ENCODE measurements around the gene ITGB2. TPM values are rescaled to one million over a fixed set of nuclear protein-coding genes. Genes with fewer than 3 reads are reported as not detected.
A peak's percentile ranks its signal among the peaks of the same experiment; 100 is the strongest.

ITGB2 gene
- total RNA-seq, 4 donors from 2014 or later: 20.2 to 46.8 (median 21.0) TPM

GRCh38 chr21:44957047-44957831 lies 36.5 kb upstream of the ITGB2 start:
- Histone ChIP-seq H3K36me3 (no peaks in the 10 kb centered on the region), H3K4me1 (peaks cover 10 to 24% of the 10 kb centered on the region in 2 donors), H3K9me3 (no peaks in the 10 kb centered on the region), H3K4me3 (no peak overlapping the region), H3K27me3 (no peaks in the 10 kb centered on the region), H3K27ac (peak overlapping the region in 1 of 2 donors; percentile 77)
- TF ChIP-seq CTCF (IDR thresholded peaks at IDR 0.05) (no peak), POLR2A (IDR thresholded peaks at IDR 0.05) (no peak)
- intact Hi-C loops (cut with DNase I; ENCODE audit: low total_unique reads): no loop called here
- no peak for DNase-seq

DNA sequence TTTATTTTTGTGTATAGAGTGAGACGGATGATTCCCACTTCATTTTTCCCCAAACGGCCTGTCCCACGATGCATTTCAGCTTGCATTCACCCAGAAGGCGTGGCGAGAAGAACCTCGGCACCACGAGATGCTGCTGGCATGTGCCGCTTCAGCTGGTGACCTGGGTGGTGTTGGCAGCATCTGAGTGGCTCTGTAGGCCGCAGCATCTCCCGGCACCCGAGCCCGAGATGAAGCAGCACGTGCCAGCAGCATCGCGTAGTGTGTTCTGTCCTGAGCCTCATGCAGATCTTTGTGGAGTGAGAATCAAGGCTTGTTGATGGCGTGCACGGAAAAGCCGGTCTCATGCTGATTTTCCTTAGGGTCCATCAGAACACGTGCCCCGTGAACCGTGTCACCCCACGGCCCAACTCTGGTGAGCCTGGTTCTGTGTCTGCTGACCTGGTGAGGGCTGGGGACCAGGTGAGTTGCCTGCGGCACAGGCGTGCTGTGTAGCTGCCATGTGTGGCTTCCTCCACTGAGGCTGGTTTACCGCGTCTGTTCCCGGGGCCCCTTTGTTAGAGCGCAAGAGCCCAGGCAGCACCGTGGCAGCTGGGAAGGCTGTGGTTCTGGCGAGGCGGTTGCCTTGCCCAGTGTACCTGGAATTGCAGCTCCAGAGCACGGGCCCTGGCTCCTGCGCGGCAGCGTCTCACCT lies 35.8 kb upstream of the ITGB2 start:
- Histone ChIP-seq H3K9me3 (no peaks in the 10 kb centered on the region), H3K27me3 (no peaks in the 10 kb centered on the region), H3K4me1 (peaks cover 10 to 24% of the 10 kb centered on the region in 2 donors), H3K27ac (no peak overlapping the region), H3K4me3 (no peak overlapping the region), H3K36me3 (no peaks in the 10 kb centered on the region)
- intact Hi-C loops (cut with DNase I; ENCODE audit: low total_unique reads): no loop called here
- TF ChIP-seq CTCF (IDR thresholded peaks at IDR 0.05) (no peak), POLR2A (IDR thresholded peaks at IDR 0.05) (no peak)
- DNase-seq: no peak

GRCh38 chr21:44955798-44956175 lies 35.1 kb upstream of the ITGB2 start:
- no peak overlapping the region for H3K4me3 ChIP-seq
- H3K27me3 ChIP-seq: no peaks in the 10 kb centered on the region
- H3K36me3 ChIP-seq: no peaks in the 10 kb centered on the region
- H3K9me3 ChIP-seq: no peaks in the 10 kb centered on the region
- peaks cover 10 to 24% of the 10 kb centered on the region in 2 donors for H3K4me1 ChIP-seq
- DNase-seq: no peak
- H3K27ac ChIP-seq: no peak overlapping the region
- no peak for TF ChIP-seq POLR2A (IDR thresholded peaks at IDR 0.05)
- TF ChIP-seq CTCF (IDR thresholded peaks at IDR 0.05): no peak
- intact Hi-C loops (cut with DNase I; ENCODE audit: low total_unique reads): no loop called here

DNA sequence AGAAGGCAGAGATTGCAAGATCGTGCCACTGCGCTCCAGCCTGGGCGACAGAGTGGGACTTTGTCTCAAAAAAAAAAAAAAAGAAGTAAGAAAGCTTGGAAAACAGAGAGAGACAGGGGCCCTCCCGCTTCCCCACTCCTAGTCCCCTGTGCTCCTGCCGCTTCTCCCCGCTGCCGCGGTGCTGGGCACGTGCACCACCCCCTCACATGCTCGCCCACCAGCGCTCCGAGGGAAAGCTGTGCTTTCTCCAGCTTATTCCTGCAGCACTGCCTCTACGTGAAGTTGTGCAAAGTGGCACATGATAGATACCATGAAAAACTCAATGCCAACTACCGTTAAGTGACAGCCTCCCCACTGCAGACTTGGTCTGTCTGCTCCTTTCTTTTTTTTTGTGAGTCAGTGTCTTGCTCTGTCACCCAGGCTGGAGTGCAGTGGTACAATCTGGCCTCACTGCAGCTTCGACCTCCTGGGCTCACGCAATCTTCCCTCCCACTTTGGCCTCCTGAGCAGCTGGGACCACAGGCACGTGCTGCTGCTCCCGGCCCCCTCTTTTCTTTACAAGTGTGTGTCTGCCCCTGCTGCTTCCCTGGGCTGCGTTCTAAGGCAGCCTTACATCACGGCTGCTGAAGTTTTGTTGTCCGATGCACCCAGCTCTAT lies 34.6 kb upstream of the ITGB2 start:
- peaks cover 10 to 23% of the 10 kb centered on the region in 2 donors for H3K4me1 ChIP-seq
- no peak overlapping the region for H3K27ac ChIP-seq
- TF ChIP-seq CTCF (IDR thresholded peaks at IDR 0.05) (no peak), POLR2A (IDR thresholded peaks at IDR 0.05) (no peak)
- H3K36me3 ChIP-seq: no peaks in the 10 kb centered on the region
- intact Hi-C loops (cut with DNase I; ENCODE audit: low total_unique reads): no loop called here
- no peaks in the 10 kb centered on the region for H3K27me3 ChIP-seq
- H3K9me3 ChIP-seq: no peaks in the 10 kb centered on the region
- no peak overlapping the region for H3K4me3 ChIP-seq
- no peak for DNase-seq
